Sigmoid colon (tissue), 7 donors: ENCODE data around the gene OTC. TPM values are rescaled to one million over a fixed set of nuclear protein-coding genes. Genes with fewer than 3 reads are reported as not detected.

Source experiments
- DNase-seq: peaks from one replicate; pipeline ENCODE4 v3.0.0-alpha.2; 2019
- H3K27ac ChIP-seq, 4 donors: fragments of 200-600 bp; sonication (generic); one replicate each; pipeline ENCODE4 v1.5.1; 2016 to 2019; ENCODE audit warnings: mild to moderate bottlenecking in 1 of 4
- H3K27me3 ChIP-seq, 3 donors: fragments of 200-600 bp; sonication (generic); one replicate each; pipeline ENCODE4 v1.5.1; 2019; ENCODE audit warnings: mild to moderate bottlenecking in 1 of 3
- H3K36me3 ChIP-seq, 4 donors: fragments of 200-600 bp; sonication (generic); one replicate each; pipeline ENCODE4 v1.5.1; 2016 to 2019
- H3K4me1 ChIP-seq, 4 donors: fragments of 200-600 bp; sonication (generic); one replicate each; pipeline ENCODE4 v1.5.1; 2017 to 2019
- H3K4me3 ChIP-seq, 4 donors: fragments of 200-600 bp; sonication (generic); one replicate each; pipeline ENCODE4 v1.5.1; 2017 to 2019; ENCODE audit warnings: mild to moderate bottlenecking in 2 of 4, moderate library complexity in 1 of 4
- H3K9me3 ChIP-seq, 4 donors: fragments of 200-600 bp in 3 of 4; sonication (generic) in 3 of 4; one replicate each; pipeline versions ENCODE4 v1.5.1 to v1.6.1; 2013 to 2019
- CTCF ChIP-seq, 4 experiments: fragments of 450-650 bp in 3 of 4; fragments of 200-600 bp in 1 of 4; IDR thresholded peaks; one replicate each; pipeline ENCODE4 v1.5.1; 2016 to 2019; ENCODE audit warnings: antibody characterized with exemption in 4 of 4, mild to moderate bottlenecking in 3 of 4, moderate library complexity in 2 of 4
- EP300 ChIP-seq, 4 donors: sonication (generic); formaldehyde crosslinking; IDR thresholded peaks; one replicate each; pipeline ENCODE4 v1.6.1; 2017; ENCODE audit warnings: antibody characterized with exemption in 4 of 4
- POLR2A ChIP-seq, 2 donors: fragments of 450-650 bp; IDR thresholded peaks; one replicate each; pipeline ENCODE4 v1.6.1; 2016; ENCODE audit warnings: antibody characterized with exemption in 2 of 2, mild to moderate bottlenecking in 2 of 2, moderate library complexity in 2 of 2
- POLR2AphosphoS5 ChIP-seq, 4 donors: sonication (generic); formaldehyde crosslinking; IDR thresholded peaks; one replicate each; pipeline ENCODE4 v1.6.1; 2017; ENCODE audit warnings: antibody characterized with exemption in 4 of 4
- WGBS, 2 donors: extraction: QIAGEN DNeasy Blood & Tissue Kit; methylation state at CpG; one replicate each; pipeline ENCODE4 v1.1.7; 2013; 5-methylcytosine and 5-hydroxymethylcytosine counted together
- intact Hi-C: fragments of 100-400 bp; cut with DNase I; formaldehyde crosslinking; loops from one replicate; pipeline ENCODE4 v1.15.1; 2023
- polyA plus RNA-seq, 3 donors: library from polyadenylated mRNA; stranded (reverse); fragments of 200-250 nt; gene quantifications; one replicate each; pipeline ENCODE4 v1.2.3, GENCODE V29; 2013
- total RNA-seq, 4 donors: library from RNA; depleted of rRNA; stranded (reverse); fragments of >200 nt; gene quantifications; one replicate each; pipeline ENCODE4 v1.1.0, GENCODE V29; 2016
- donor health status: healthy with polysubstance abuse.
- donor health status: Bipolar disorder and iron deficiency.
- donor health status: healthy.

The OTC gene
- total and polyA plus RNA-seq, 7 donors = 0.49 to 5.3 (median 3.1) TPM; not detected in 1

DNA sequence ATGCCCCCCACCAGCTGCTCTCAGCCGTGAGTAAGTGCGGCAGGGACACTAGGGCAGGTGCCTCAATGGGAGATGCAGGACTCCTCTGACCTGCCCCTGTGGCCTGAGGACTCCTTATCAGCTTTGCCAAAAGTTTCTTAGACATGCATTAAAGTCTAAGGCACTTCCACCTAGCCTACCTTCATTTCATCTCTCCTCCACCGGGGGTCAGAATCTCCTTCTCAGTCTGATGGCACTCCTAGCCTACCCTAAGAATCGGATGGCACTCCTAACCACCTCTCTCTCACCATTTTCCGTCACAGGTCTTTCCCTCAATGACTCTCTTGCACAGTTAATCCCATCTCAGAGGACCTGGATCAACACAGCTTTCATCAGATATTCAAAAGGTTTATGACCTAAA is 85.9 kb downstream of the OTC start:
- TF ChIP-seq CTCF (IDR thresholded peaks at IDR 0.05) (no peak), EP300 (IDR thresholded peaks at IDR 0.05) (no peak), POLR2A (IDR thresholded peaks at IDR 0.05) (no peak)
- Histone ChIP-seq H3K27ac (no peak overlapping the region), H3K4me1 (no peaks in the 10 kb centered on the region), H3K36me3 (no peaks in the 10 kb centered on the region), H3K27me3 (no peaks in the 10 kb centered on the region), H3K4me3 (no peak overlapping the region), H3K9me3 (no peaks in the 10 kb centered on the region)
- no peak for DNase-seq
- intact Hi-C loops = no loop called here
- 70 to 79% methylated on average over 5 of the region's 5 CpGs for WGBS, 2 donors

- intact Hi-C loops = no loop called here
- H3K4me3 ChIP-seq = no peak overlapping the region
- TF ChIP-seq POLR2AphosphoS5 (IDR thresholded peaks at IDR 0.05) (no peak), POLR2A (IDR thresholded peaks at IDR 0.05) (no peak), CTCF (IDR thresholded peaks at IDR 0.05) (no peak), EP300 (IDR thresholded peaks at IDR 0.05) (no peak)
- DNase-seq = no peak
- H3K27me3 ChIP-seq = no peaks in the 10 kb centered on the region
- H3K36me3 ChIP-seq = no peaks in the 10 kb centered on the region
- no peak overlapping the region for H3K27ac ChIP-seq
- H3K9me3 ChIP-seq = peaks cover 0 to 3% (median 0%) of the 10 kb centered on the region in 4 donors
- H3K4me1 ChIP-seq = no peaks in the 10 kb centered on the region
These were observed 100.2 kb downstream of the OTC start for GRCh38 chrX:38452603-38453002.

GRCh38 chrX:38458071-38458470 is 105.7 kb downstream of the OTC start:
- DNase-seq = no peak
- Histone ChIP-seq H3K4me3 (no peak overlapping the region), H3K36me3 (no peaks in the 10 kb centered on the region), H3K4me1 (no peaks in the 10 kb centered on the region), H3K9me3 (peaks cover 0 to 3% (median 0%) of the 10 kb centered on the region in 4 donors), H3K27ac (no peak overlapping the region), H3K27me3 (no peaks in the 10 kb centered on the region)
- TF ChIP-seq POLR2A (IDR thresholded peaks at IDR 0.05) (no peak), EP300 (IDR thresholded peaks at IDR 0.05) (no peak), CTCF (IDR thresholded peaks at IDR 0.05) (no peak), POLR2AphosphoS5 (IDR thresholded peaks at IDR 0.05) (no peak)
- intact Hi-C loops = no loop called here
- 62 to 86% methylated on average over 1 of the region's 1 CpG for WGBS, 2 donors

DNA sequence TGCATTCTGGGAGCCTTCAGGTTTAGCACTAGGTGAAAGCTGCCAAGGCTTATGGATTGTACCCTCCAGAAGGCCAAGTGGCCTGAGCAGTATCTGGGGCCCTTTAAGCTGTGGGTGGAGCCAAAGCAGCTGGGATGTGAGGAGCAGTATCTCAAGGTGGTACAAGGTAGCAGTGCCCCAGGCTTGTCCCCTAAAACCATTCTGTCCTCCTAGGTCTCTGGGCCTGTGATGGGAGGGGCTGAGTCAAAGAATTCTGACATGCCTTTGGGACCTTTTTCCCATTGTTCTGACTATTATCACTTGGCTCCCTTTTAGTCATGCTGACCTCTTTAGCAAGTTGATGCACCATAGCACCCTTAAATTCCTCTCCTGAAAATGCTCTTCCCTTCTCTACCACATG is 109.9 kb downstream of the OTC start:
- no peak for DNase-seq
- Histone ChIP-seq H3K27me3 (no peaks in the 10 kb centered on the region), H3K4me3 (no peak overlapping the region), H3K9me3 (no peaks in the 10 kb centered on the region), H3K27ac (no peak overlapping the region), H3K4me1 (no peaks in the 10 kb centered on the region), H3K36me3 (no peaks in the 10 kb centered on the region)
- TF ChIP-seq POLR2A (IDR thresholded peaks at IDR 0.05) = no peak
- no peak for TF ChIP-seq EP300 (IDR thresholded peaks at IDR 0.05)
- no peak for TF ChIP-seq POLR2AphosphoS5 (IDR thresholded peaks at IDR 0.05)
- TF ChIP-seq CTCF (IDR thresholded peaks at IDR 0.05) = no peak
- intact Hi-C loops = no loop called here

DNA sequence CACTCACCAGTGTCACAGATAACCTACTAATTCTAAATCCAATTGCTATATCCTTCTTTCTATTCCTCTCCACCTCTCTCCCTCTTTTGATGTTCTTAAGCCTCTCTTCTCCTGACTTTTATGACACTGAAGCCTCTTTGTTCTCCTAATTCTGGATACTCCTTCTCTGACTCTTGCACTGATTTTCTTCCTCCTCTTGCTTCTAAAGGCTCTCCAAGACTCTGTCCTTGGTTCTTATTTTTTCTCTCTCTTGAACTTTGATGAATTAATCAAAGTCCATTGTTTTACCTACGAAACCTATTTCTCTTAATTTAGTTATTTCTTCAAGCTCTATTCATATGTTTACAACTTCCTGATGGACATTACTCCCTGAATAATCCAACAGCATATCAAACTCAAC is 113.3 kb downstream of the OTC start:
- intact Hi-C loops = no loop called here
- H3K9me3 ChIP-seq = no peaks in the 10 kb centered on the region
- no peak for DNase-seq
- H3K4me3 ChIP-seq = no peak overlapping the region
- no peak overlapping the region for H3K27ac ChIP-seq
- no peaks in the 10 kb centered on the region for H3K4me1 ChIP-seq
- no peaks in the 10 kb centered on the region for H3K36me3 ChIP-seq
- 43 to 78% methylated on average over 1 of the region's 1 CpG for WGBS, 2 donors
- no peak for TF ChIP-seq CTCF (IDR thresholded peaks at IDR 0.05)
- no peak for TF ChIP-seq EP300 (IDR thresholded peaks at IDR 0.05)
- no peak for TF ChIP-seq POLR2AphosphoS5 (IDR thresholded peaks at IDR 0.05)
- H3K27me3 ChIP-seq = no peaks in the 10 kb centered on the region
